H1 (cell line): ENCODE measurements around the gene ARHGEF26. TPM values are rescaled to one million over a fixed set of nuclear protein-coding genes. Genes with fewer than 3 reads are reported as not detected.

Experiments
- CTCF ChIA-PET: fragments of 300-600 bp; sonication (Branson Sonifier 250); formaldehyde crosslinking; loops from one replicate; lab custom pipeline; 2021; ENCODE audit not compliant: partially characterized antibody; lab: Charles Lee
- POLR2A ChIA-PET: fragments of 300-600 bp; sonication (Branson Sonifier 250); formaldehyde crosslinking; loops from one replicate; lab custom pipeline; 2021; ENCODE audit warnings: inconsistent platforms; ENCODE audit not compliant: partially characterized antibody; lab: Charles Lee
- DNase-seq, 2 experiments: peaks; one replicate each; pipeline versions ENCODE4 v3.0.0 to v3.0.0-alpha.2; 2010 to 2022; ENCODE audit warnings: low spot score in 2 of 2, low read depth in 1 of 2, mixed read lengths in 1 of 2
- FAIRE-seq: peaks from 2 replicates; lab custom pipeline; 2011; peaks lifted over from hg19 to GRCh38; lab: Jason Lieb, UNC
- H2AFZ ChIP-seq: 2 replicates; pipeline ENCODE4 v1.8.1; 2012; ENCODE audit warnings: low read length, inconsistent platforms
- H2AK5ac ChIP-seq: 2 replicates; pipeline ENCODE4 v1.6.1; 2013; ENCODE audit warnings: low read depth, low read length
- H2BK120ac ChIP-seq: replicated peaks from 2 replicates; pipeline ENCODE3; 2013; ENCODE audit warnings: low read depth, low read length, inconsistent platforms
- H2BK12ac ChIP-seq: 2 replicates; pipeline ENCODE4 v1.6.1; 2013; ENCODE audit warnings: low read depth, low read length
- H2BK15ac ChIP-seq: 2 replicates; pipeline ENCODE4 v1.6.1; 2013; ENCODE audit warnings: low read length
- H2BK20ac ChIP-seq: 2 replicates; pipeline ENCODE4 v1.6.1; 2013; ENCODE audit warnings: low read length
- H2BK5ac ChIP-seq: 2 replicates; pipeline ENCODE4 v1.6.1; 2013; ENCODE audit warnings: low read depth, low read length
- H3K14ac ChIP-seq: 2 replicates; pipeline ENCODE4 v1.6.1; 2013; ENCODE audit warnings: inconsistent platforms; ENCODE audit not compliant: insufficient read length
- H3K18ac ChIP-seq: 2 replicates; pipeline ENCODE4 v1.6.1; 2013; ENCODE audit warnings: low read length; ENCODE audit errors: extremely low read depth
- H3K23ac ChIP-seq: 2 replicates; pipeline ENCODE4 v1.6.1; 2013; ENCODE audit warnings: inconsistent platforms; ENCODE audit not compliant: insufficient read length
- H3K23me2 ChIP-seq: 2 replicates; pipeline ENCODE4 v1.6.1; 2013; ENCODE audit warnings: low read depth, low read length
- H3K27ac ChIP-seq: 2 replicates; pipeline ENCODE4 v1.6.1; 2011; ENCODE audit warnings: low read depth, low read length, inconsistent platforms
- H3K27me3 ChIP-seq, 4 experiments: replicated peaks in 1 of 4; 1 replicate in 1 of 4; 2 replicates in 3 of 4; pipeline versions ENCODE4 v1.6.1 to v1.8.1; 2011 to 2013; ENCODE audit warnings: low read length in 3 of 4, mild to moderate bottlenecking in 3 of 4, inconsistent platforms in 2 of 4, mixed read lengths in 2 of 4, moderate library complexity in 1 of 4; ENCODE audit not compliant: control insufficient read depth in 3 of 4, insufficient read depth in 3 of 4; ENCODE audit errors: extremely low read depth in 1 of 4
- H3K36me3 ChIP-seq, 4 experiments: 2 replicates each; pipeline versions ENCODE4 v1.6.1 to v1.8.1; 2011 to 2013; ENCODE audit warnings: mild to moderate bottlenecking in 4 of 4, low read length in 3 of 4, moderate library complexity in 2 of 4, control low read depth in 1 of 4, inconsistent platforms in 1 of 4; ENCODE audit not compliant: insufficient read depth in 4 of 4, control insufficient read depth in 2 of 4
- H3K4ac ChIP-seq: replicated peaks from 2 replicates; pipeline ENCODE3; 2013; ENCODE audit warnings: low read length, low read depth, mixed read lengths, inconsistent platforms; ENCODE audit not compliant: insufficient read length
- H3K4me1 ChIP-seq, 4 experiments: replicated peaks in 1 of 4; 1 replicate in 1 of 4; 2 replicates in 3 of 4; pipeline versions ENCODE4 v1.6.1 to v1.8.1; 2011 to 2013; ENCODE audit warnings: low read length in 3 of 4, inconsistent platforms in 2 of 4, mixed read lengths in 1 of 4; ENCODE audit not compliant: insufficient read depth in 4 of 4, control insufficient read depth in 3 of 4
- H3K4me2 ChIP-seq, 2 experiments: 2 replicates each; pipeline versions ENCODE4 v1.6.1 to v1.8.1; 2011 to 2013; ENCODE audit warnings: low read depth in 2 of 2, low read length in 2 of 2, control low read depth in 1 of 2, inconsistent platforms in 1 of 2, mild to moderate bottlenecking in 1 of 2; ENCODE audit not compliant: insufficient read depth in 1 of 2
- H3K4me3 ChIP-seq, 4 experiments: fragments of 200-600, 300-600 bp in 1 of 4; sonication (generic), shearing (Covaris generic), sonication (Bioruptor Twin) in 1 of 4; 2 replicates each; pipeline versions ENCODE4 v1.5.1 to v1.8.1; 2011 to 2016; ENCODE audit warnings: low read length in 4 of 4, low read depth in 3 of 4, control low read depth in 2 of 4, inconsistent platforms in 2 of 4, mild to moderate bottlenecking in 2 of 4, mixed read lengths in 1 of 4, moderate library complexity in 1 of 4; ENCODE audit not compliant: insufficient read depth in 2 of 4; ENCODE audit errors: extremely low read depth in 1 of 4
- H3K56ac ChIP-seq: replicated peaks from 2 replicates; pipeline ENCODE3; 2013; ENCODE audit warnings: low read depth, mild to moderate bottlenecking, mixed read lengths, low read length, inconsistent platforms; ENCODE audit not compliant: insufficient read length
- H3K79me1 ChIP-seq: 2 replicates; pipeline ENCODE4 v1.6.1; 2013; ENCODE audit warnings: low read depth, low read length, control low read depth
- H3K79me2 ChIP-seq, 2 experiments: 2 replicates each; pipeline versions ENCODE4 v1.6.1 to v1.8.1; 2012 to 2013; ENCODE audit warnings: low read length in 2 of 2, mild to moderate bottlenecking in 2 of 2, inconsistent platforms in 1 of 2; ENCODE audit not compliant: insufficient read depth in 2 of 2, control insufficient read depth in 1 of 2
- H3K9ac ChIP-seq, 4 experiments: replicated peaks in 1 of 4; 1 replicate in 1 of 4; 2 replicates in 3 of 4; pipeline versions ENCODE4 v1.6.1 to v1.8.1; 2011 to 2013; ENCODE audit warnings: low read depth in 3 of 4, low read length in 3 of 4, control low read depth in 2 of 4, mild to moderate bottlenecking in 2 of 4, moderate library complexity in 2 of 4, inconsistent platforms in 1 of 4; ENCODE audit errors: extremely low read depth in 1 of 4
- H3K9me3 ChIP-seq, 2 experiments: 2 replicates each; pipeline versions ENCODE4 v1.6.1 to v1.8.1; 2012 to 2013; ENCODE audit warnings: mild to moderate bottlenecking in 2 of 2, moderate library complexity in 2 of 2, control low read depth in 1 of 2, inconsistent platforms in 1 of 2, low read depth in 1 of 2, low read length in 1 of 2, mixed read lengths in 1 of 2; ENCODE audit not compliant: insufficient read depth in 2 of 2
- H4K20me1 ChIP-seq, 2 experiments: replicated peaks in 1 of 2; 2 replicates each; pipeline versions ENCODE3 to v1.8.1; 2011 to 2013; ENCODE audit warnings: inconsistent platforms in 2 of 2, low read length in 2 of 2, mild to moderate bottlenecking in 1 of 2; ENCODE audit not compliant: insufficient read depth in 2 of 2, control insufficient read depth in 1 of 2
- H4K5ac ChIP-seq: 2 replicates; pipeline ENCODE4 v1.6.1; 2013; ENCODE audit warnings: low read length, low read depth, mixed read lengths, inconsistent platforms; ENCODE audit not compliant: insufficient read length
- H4K8ac ChIP-seq: 2 replicates; pipeline ENCODE4 v1.8.0; 2013; ENCODE audit warnings: mild to moderate bottlenecking, moderate library complexity, low read length, inconsistent platforms; ENCODE audit not compliant: insufficient read depth; ENCODE audit errors: extremely low read depth
- H4K91ac ChIP-seq: replicated peaks from 2 replicates; pipeline ENCODE3; 2013; ENCODE audit warnings: low read length, mixed read lengths, inconsistent platforms; ENCODE audit not compliant: insufficient read length
- RAD21 ChIP-seq, 2 experiments: IDR thresholded peaks in 1 of 2; conservative IDR thresholded peaks in 1 of 2; 2 replicates each; pipeline ENCODE4 v1.6.1; 2011; ENCODE audit warnings: low read depth in 2 of 2, low read length in 2 of 2, improper control_type of control experiment in 1 of 2, inconsistent platforms in 1 of 2, mild to moderate bottlenecking in 1 of 2, moderate library complexity in 1 of 2
- TAF7 ChIP-seq: optimal IDR thresholded peaks from 2 replicates; pipeline ENCODE3; 2011; ENCODE audit warnings: low read depth, mild to moderate bottlenecking, inconsistent platforms, low read length, moderate library complexity, borderline replicate concordance
- WGBS, 2 experiments: shearing (Covaris generic) in 1 of 2; methylation state at CpG; one replicate each; pipeline versions ENCODE4 v1.1.6 to v1.1.7; 2013 to 2015; ENCODE audit warnings: low lambda C conversion rate in 2 of 2, mixed read lengths in 2 of 2, inconsistent platforms in 1 of 2, low coverage in 1 of 2, missing lambda C conversion rate in 1 of 2; ENCODE audit not compliant: insufficient replicate concordance in 2 of 2, insufficient coverage in 1 of 2, insufficient read length in 1 of 2; ENCODE audit errors: extremely low coverage in 1 of 2, missing lambda C conversion rate in 1 of 2; 5-methylcytosine and 5-hydroxymethylcytosine counted together
- polyA plus RNA-seq, 7 experiments: library from polyadenylated mRNA; depleted of rRNA in 3 of 7; stranded (reverse) in 5 of 7; unstranded in 2 of 7; fragments of >200 nt in 5 of 7; fragments of 200-250 nt in 2 of 7; gene quantifications; 1 replicate in 5 of 7; 2 replicates in 1 of 7; 4 replicates in 1 of 7; pipeline versions ENCODE4 v1.2.1 to v1.2.3, GENCODE V29; 2011 to 2013; ENCODE audit warnings: missing spikeins in 2 of 7, mixed read lengths in 2 of 7
- total RNA-seq: library from RNA; stranded (reverse); fragmentation: NEBNext Ultra II Directional; extraction: Animal tissue kit (Norgen Biotek cat#: 25700); gene quantifications from 2 replicates; pipeline ENCODE4 v1.2.1, GENCODE V29; 2021
- TF ChIP-seq, protein P1 (sequence below), 3 experiments: IDR thresholded peaks; 1 replicate in 2 of 3; 2 replicates in 1 of 3; pipeline versions ENCODE4 v1.5.1 to v1.6.1; 2011; ENCODE audit warnings: low read length in 3 of 3, mild to moderate bottlenecking in 3 of 3, inconsistent platforms in 2 of 3, low read depth in 1 of 3, moderate library complexity in 1 of 3; ENCODE audit not compliant: insufficient read depth in 1 of 3; ENCODE audit errors: control extremely low read depth in 1 of 3

Gene ARHGEF26
- total and polyA plus RNA-seq, 2 of the 8 experiments (the other 6 are each of a cell fraction or from before 2014, with no cell fraction given): 3.1 to 15.6 TPM

DNA sequence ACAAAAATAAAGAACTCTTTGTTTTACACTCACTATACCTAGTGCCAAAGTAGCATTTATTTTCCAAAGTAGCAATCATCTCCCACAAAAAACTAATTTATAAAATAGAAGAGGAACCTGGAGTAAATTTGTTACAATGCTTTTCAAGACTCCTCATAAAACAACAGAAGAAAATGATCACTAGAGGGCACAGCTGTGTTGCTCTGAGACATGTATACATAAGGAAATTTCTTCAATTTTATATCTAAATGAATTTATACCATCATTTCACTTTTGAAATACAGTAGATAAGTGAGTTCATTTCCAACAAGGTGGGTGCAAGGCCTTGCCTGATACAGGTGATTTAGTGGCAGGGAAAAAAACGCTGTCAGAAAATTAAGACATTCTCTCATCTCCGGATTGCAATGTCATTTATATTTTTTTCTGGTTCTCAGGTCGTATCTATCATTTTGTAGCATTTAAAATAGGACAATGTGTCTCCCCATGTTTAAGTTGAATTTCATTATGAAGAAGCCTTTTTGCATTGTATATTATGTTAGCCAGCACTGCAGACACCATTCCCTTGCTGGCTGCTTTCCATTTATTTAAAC lies 25.3 kb upstream of the ARHGEF26 start:
- Histone ChIP-seq H4K5ac (no peak overlapping the region), H3K27ac (no peak overlapping the region), H3K56ac (no peak overlapping the region), H3K9me3 (no peaks in the 10 kb centered on the region), H3K23me2 (0 out of 2 replicates have a peak, but pooled peaks cover 1% of the 10 kb centered on the region)
- no peak for FAIRE-seq
- POLR2A ChIA-PET: no interaction called here
- TF ChIP-seq TAF7 (no peak), RAD21 (IDR thresholded peaks at IDR 0.05 in 1 of 2, conservative IDR thresholded peaks at IDR 0.05 in 1 of 2; ENCODE audit: low read depth in 2 of 2, low read length in 2 of 2) (peak; percentile 44 to 60)
- TF ChIP-seq, protein P1, sequence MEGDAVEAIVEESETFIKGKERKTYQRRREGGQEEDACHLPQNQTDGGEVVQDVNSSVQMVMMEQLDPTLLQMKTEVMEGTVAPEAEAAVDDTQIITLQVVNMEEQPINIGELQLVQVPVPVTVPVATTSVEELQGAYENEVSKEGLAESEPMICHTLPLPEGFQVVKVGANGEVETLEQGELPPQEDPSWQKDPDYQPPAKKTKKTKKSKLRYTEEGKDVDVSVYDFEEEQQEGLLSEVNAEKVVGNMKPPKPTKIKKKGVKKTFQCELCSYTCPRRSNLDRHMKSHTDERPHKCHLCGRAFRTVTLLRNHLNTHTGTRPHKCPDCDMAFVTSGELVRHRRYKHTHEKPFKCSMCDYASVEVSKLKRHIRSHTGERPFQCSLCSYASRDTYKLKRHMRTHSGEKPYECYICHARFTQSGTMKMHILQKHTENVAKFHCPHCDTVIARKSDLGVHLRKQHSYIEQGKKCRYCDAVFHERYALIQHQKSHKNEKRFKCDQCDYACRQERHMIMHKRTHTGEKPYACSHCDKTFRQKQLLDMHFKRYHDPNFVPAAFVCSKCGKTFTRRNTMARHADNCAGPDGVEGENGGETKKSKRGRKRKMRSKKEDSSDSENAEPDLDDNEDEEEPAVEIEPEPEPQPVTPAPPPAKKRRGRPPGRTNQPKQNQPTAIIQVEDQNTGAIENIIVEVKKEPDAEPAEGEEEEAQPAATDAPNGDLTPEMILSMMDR (IDR thresholded peaks at IDR 0.05; ENCODE audit: control extremely low read depth in 1 of 3, insufficient read depth in 1 of 3, low read depth in 1 of 3, low read length in 3 of 3): peak in 2 of 3 experiments; percentile 7 to 23; a peak in 2 of 4 replicates
- TF ChIP-seq, all 59 proteins: peak for 2
- H2BK15ac ChIP-seq: no peak overlapping the region
- no peak overlapping the region for H2BK20ac ChIP-seq
- no peaks in the 10 kb centered on the region for H3K36me3 ChIP-seq
- no peak overlapping the region for H4K8ac ChIP-seq
- H3K4me1 ChIP-seq: peaks cover 0 to 4% (median 0%) of the 10 kb centered on the region in 4 experiments; a peak in 1 of 7 replicates
- no peak overlapping the region for H3K4ac ChIP-seq
- no peaks in the 10 kb centered on the region for H3K79me1 ChIP-seq
- H2AFZ ChIP-seq: no peak overlapping the region
- no peak overlapping the region for H3K4me2 ChIP-seq
- 92% methylated on average over 3 of the region's 3 CpGs; no CpG with 5 or more reads in 1 of the 2 experiments for WGBS, 2 experiments
- no peak overlapping the region for H3K14ac ChIP-seq
- H2AK5ac ChIP-seq: no peak overlapping the region
- no peak for DNase-seq
- no peak overlapping the region for H2BK12ac ChIP-seq
- no peaks in the 10 kb centered on the region for H3K79me2 ChIP-seq
- H3K23ac ChIP-seq: no peak overlapping the region
- H4K91ac ChIP-seq: no peak overlapping the region
- no peak overlapping the region for H3K9ac ChIP-seq
- no peaks in the 10 kb centered on the region for H3K27me3 ChIP-seq
- no peak overlapping the region for H3K18ac ChIP-seq
- no peaks in the 10 kb centered on the region for H4K20me1 ChIP-seq
- no peak overlapping the region for H2BK120ac ChIP-seq
- no peak overlapping the region for H3K4me3 ChIP-seq
- no peak overlapping the region for H2BK5ac ChIP-seq
- CTCF ChIA-PET: interaction anchor here (1.0 to 1.2 kb wide), 3 partner anchors 9 to 158 kb away, joined by 3 to 5 read pairs (median 3); no protein-coding TSS in a partner anchor
